Sciatic nerve (tissue), 2 donors: Measurements from ENCODE around the gene OAT. TPM values are rescaled to one million over a fixed set of nuclear protein-coding genes. Genes with fewer than 3 reads are reported as not detected.

Experiments used
- ATAC-seq: fragments of 200-7000 bp; cut with Tn5 transposase; one replicate; pipeline ENCODE4 v1.9.1; 2020; ENCODE audit warnings: mild to moderate bottlenecking, moderate library complexity
- DNase-seq: peaks from one replicate; pipeline ENCODE4 v3.0.0-alpha.2; 2020; ENCODE audit warnings: low spot score
- intact Hi-C: fragments of 100-400 bp; cut with DNase I; formaldehyde crosslinking; loops from one replicate; pipeline ENCODE4 v1.14.2; 2022
- total RNA-seq: library from RNA; stranded (reverse); fragmentation: NEBNext Ultra II Directional; extraction: Animal tissue kit (Norgen Biotek cat#: 25700); gene quantifications from one replicate; pipeline ENCODE4 v1.2.1, GENCODE V29; 2021
- donor health status: DM: no; HTN: no; CAD: no.
- donor health status: DM: no; HTN: no; CAD: no.

OAT gene
- total RNA-seq, 1 donor from 2014 or later: 104 TPM

- ATAC-seq (no peak), DNase-seq (no peak)
- intact Hi-C loops: no loop called here
Measured at GRCh38 chr10:124369066-124369465, 49.7 kb downstream of the OAT start.

GRCh38 chr10:124367936-124368335 is 50.8 kb downstream of the OAT start:
- ATAC-seq (no peak), DNase-seq (no peak)
- intact Hi-C loops: no loop called here

GRCh38 chr10:124367414-124367813 is 51.3 kb downstream of the OAT start:
- ATAC-seq (peak; percentile 65), DNase-seq (no peak)
- intact Hi-C loops: no loop called here

- intact Hi-C loops: no loop called here
- no peak for DNase-seq
- ATAC-seq: no peak
Measured at GRCh38 chr10:124366825-124367224, 51.9 kb downstream of the OAT start.

GRCh38 chr10:124366343-124366742 is 52.4 kb downstream of the OAT start:
- intact Hi-C loops: no loop called here
- ATAC-seq: no peak

GRCh38 chr10:124364674-124365073 is 54.0 kb downstream of the OAT start:
- intact Hi-C loops: no loop called here
- ATAC-seq (no peak), DNase-seq (no peak)

More at GRCh38 chr10:124366343-124366742, 52.4 kb downstream of the OAT start:
- no peak for DNase-seq

GRCh38 chr10:124362568-124362967 is 56.2 kb downstream of the OAT start:
- no peak for DNase-seq
- intact Hi-C loops: no loop called here
- ATAC-seq: no peak

- ATAC-seq: no peak
Measured at GRCh38 chr10:124359336-124359832, 59.3 kb downstream of the OAT start.

GRCh38 chr10:124357561-124357885 is 61.2 kb downstream of the OAT start:
- intact Hi-C loops: no loop called here
- ATAC-seq (no peak), DNase-seq (no peak)

More at GRCh38 chr10:124359336-124359832, 59.3 kb downstream of the OAT start:
- DNase-seq: no peak
- intact Hi-C loops: no loop called here

- no peak for ATAC-seq
- intact Hi-C loops: no loop called here
- DNase-seq: peak; percentile 28
Measured at GRCh38 chr10:124356701-124357560, 61.8 kb downstream of the OAT start.

GRCh38 chr10:124354411-124355382 is 64.0 kb downstream of the OAT start:
- DNase-seq: peak; percentile 82
- ATAC-seq: peak; percentile 97
- intact Hi-C loops: no loop called here

- intact Hi-C loops: no loop called here
- DNase-seq (no peak), ATAC-seq (no peak)
Measured at GRCh38 chr10:124353896-124354295, 64.8 kb downstream of the OAT start.

GRCh38 chr10:124353091-124353815 is 65.5 kb downstream of the OAT start:
- ATAC-seq (no peak), DNase-seq (no peak)
- intact Hi-C loops: no loop called here

GRCh38 chr10:124351481-124352220 is 67.1 kb downstream of the OAT start:
- no peak for ATAC-seq
- intact Hi-C loops: no loop called here
- DNase-seq: no peak

- no peak for ATAC-seq
- intact Hi-C loops: no loop called here
- no peak for DNase-seq
Measured at GRCh38 chr10:124350806-124351205, 67.9 kb downstream of the OAT start.

- ATAC-seq (no peak), DNase-seq (no peak)
- intact Hi-C loops: no loop called here
Measured at GRCh38 chr10:124349996-124350280, 68.8 kb downstream of the OAT start.

GRCh38 chr10:124349231-124349995 is 69.3 kb downstream of the OAT start:
- ATAC-seq (no peak), DNase-seq (no peak)
- intact Hi-C loops: no loop called here

GRCh38 chr10:124348801-124349200 is 69.9 kb downstream of the OAT start:
- intact Hi-C loops: no loop called here
- no peak for ATAC-seq
- no peak for DNase-seq
